SK-N-SH treated with all-trans-retinoic acid at 6 μM for 48 hours (cell line): Measurements from ENCODE around the gene PRDM15.

Source experiments
- ARNTL ChIP-seq: fragments of 450-650 bp; formaldehyde crosslinking; IDR thresholded peaks from 2 replicates; pipeline ENCODE4 v1.5.0; 2020; ENCODE audit warnings: low read depth, mild to moderate bottlenecking, moderate library complexity, borderline replicate concordance
- BACH2 ChIP-seq: fragments of 250-450 bp; sonication (Bioruptor Pico); IDR thresholded peaks from 2 replicates; pipeline ENCODE4 v1.9.0; 2021; ENCODE audit warnings: mild to moderate bottlenecking, borderline replicate concordance
- CREB5 ChIP-seq: fragments of 250-450 bp; sonication (Bioruptor Pico); IDR thresholded peaks from 2 replicates; pipeline ENCODE4 v1.5.1; 2020; ENCODE audit warnings: low read depth, mild to moderate bottlenecking, moderate library complexity
- CSRNP3 ChIP-seq: fragments of 250-450 bp; sonication (Bioruptor Pico); IDR thresholded peaks from 2 replicates; pipeline ENCODE4 v1.5.1; 2021; ENCODE audit warnings: mild to moderate bottlenecking, moderate library complexity
- ISL1 ChIP-seq: fragments of 250-450 bp; sonication (Bioruptor Pico); IDR thresholded peaks from 2 replicates; pipeline ENCODE4 v2.1.2; 2022; ENCODE audit warnings: mild to moderate bottlenecking, moderate library complexity
- PATZ1 ChIP-seq: fragments of 250-450 bp; sonication (Bioruptor Pico); IDR thresholded peaks from 2 replicates; pipeline ENCODE4 v1.8.0; 2020; ENCODE audit warnings: mild to moderate bottlenecking, moderate library complexity, borderline replicate concordance
- POU6F1 ChIP-seq: fragments of 250-450 bp; sonication (Bioruptor Pico); IDR thresholded peaks from 2 replicates; pipeline ENCODE4 v1.8.0; 2021; ENCODE audit warnings: low read depth, mild to moderate bottlenecking, moderate library complexity, borderline replicate concordance
- RARB ChIP-seq: fragments of 250-450 bp; sonication (Bioruptor Pico); IDR thresholded peaks from 2 replicates; pipeline ENCODE4 v1.8.0; 2021; ENCODE audit warnings: mild to moderate bottlenecking, moderate library complexity
- TSHZ2 ChIP-seq: fragments of 250-450 bp; sonication (Bioruptor Pico); IDR thresholded peaks from 2 replicates; pipeline ENCODE4 v1.5.0; 2020; ENCODE audit warnings: mild to moderate bottlenecking, moderate library complexity
- ZFP30 ChIP-seq: fragments of 450-650 bp; formaldehyde crosslinking; IDR thresholded peaks from 2 replicates; pipeline ENCODE4 v1.5.0; 2022; ENCODE audit warnings: mild to moderate bottlenecking, moderate library complexity
- ZNF565 ChIP-seq: fragments of 450-650 bp; formaldehyde crosslinking; conservative IDR thresholded peaks from 2 replicates; pipeline ENCODE4 v1.5.0; 2020; ENCODE audit warnings: low read depth, mild to moderate bottlenecking, moderate library complexity
- ZNF8 ChIP-seq: fragments of 450-650 bp; formaldehyde crosslinking; IDR thresholded peaks from 2 replicates; pipeline ENCODE4 v1.5.0; 2020; ENCODE audit warnings: mild to moderate bottlenecking, moderate library complexity

- TF ChIP-seq ZNF565 (CRISPR knock-in tag) (no peak), RARB (no peak), PATZ1 (no peak), ZNF8 (no peak), TSHZ2 (CRISPR knock-in tag) (no peak), CSRNP3 (CRISPR knock-in tag) (no peak), BACH2 (CRISPR knock-in tag) (no peak), POU6F1 (no peak), ARNTL (CRISPR knock-in tag) (no peak), ZFP30 (CRISPR knock-in tag) (no peak), ISL1 (CRISPR knock-in tag) (no peak), CREB5 (CRISPR knock-in tag) (no peak)
Observed at GRCh38 chr21:41765973-41766882, 112.9 kb downstream of the PRDM15 start.
